HEK293T (cell line): ENCODE data around the gene PSMD9.

Experiments
- BHLHE40 ChIP-seq: fragments of 450-650 bp; IDR thresholded peaks from 2 replicates; pipeline ENCODE4 v1.6.1; 2016; ENCODE audit warnings: mild to moderate bottlenecking, moderate library complexity, borderline replicate concordance
- CTBP1 ChIP-seq: fragments of 450-650 bp; IDR thresholded peaks from 2 replicates; pipeline ENCODE4 v1.6.1; 2016; ENCODE audit warnings: borderline replicate concordance
- ELF4 ChIP-seq: fragments of 450-650 bp; IDR thresholded peaks from 2 replicates; pipeline ENCODE4 v1.6.1; 2017; ENCODE audit warnings: antibody characterized with exemption
- FOXK2 ChIP-seq: fragments of 450-650 bp; IDR thresholded peaks from 2 replicates; pipeline ENCODE4 v1.6.1; 2016; ENCODE audit warnings: mild to moderate bottlenecking
- FOXM1 ChIP-seq: fragments of 450-650 bp; IDR thresholded peaks from 2 replicates; pipeline ENCODE4 v1.6.1; 2017; ENCODE audit warnings: mild to moderate bottlenecking, borderline replicate concordance
- L3MBTL2 ChIP-seq: fragments of 450-650 bp; conservative IDR thresholded peaks from 2 replicates; pipeline ENCODE4 v1.6.1; 2016; ENCODE audit warnings: mild to moderate bottlenecking
- PKNOX1 ChIP-seq: fragments of 450-650 bp; IDR thresholded peaks from 2 replicates; pipeline ENCODE4 v1.6.1; 2016
- SP1 ChIP-seq: fragments of 450-650 bp; IDR thresholded peaks from 2 replicates; pipeline ENCODE4 v1.6.1; 2017
- SUZ12 ChIP-seq: fragments of 450-650 bp; IDR thresholded peaks from 2 replicates; pipeline ENCODE4 v1.6.1; 2016; ENCODE audit warnings: mild to moderate bottlenecking
- TARDBP ChIP-seq: fragments of 450-650 bp; IDR thresholded peaks from 2 replicates; pipeline ENCODE4 v1.6.1; 2016
- ZNF384 ChIP-seq: fragments of 450-650 bp; IDR thresholded peaks from 2 replicates; pipeline ENCODE4 v1.6.1; 2016

- TF ChIP-seq ELF4 = no peak
- no peak for TF ChIP-seq BHLHE40
- no peak for TF ChIP-seq FOXM1
- no peak for TF ChIP-seq FOXK2
- no peak for TF ChIP-seq TARDBP
- TF ChIP-seq L3MBTL2 = no peak
- no peak for TF ChIP-seq SP1
- no peak for TF ChIP-seq PKNOX1
- TF ChIP-seq CTBP1 = no peak
- TF ChIP-seq SUZ12 = no peak
- no peak for TF ChIP-seq ZNF384
Observed at GRCh38 chr12:121888083-121888477, 510 bp upstream of the PSMD9 start.
